Kidney (tissue), 14 donors: ENCODE measurements around the gene LSAMP. TPM values are rescaled to one million over a fixed set of nuclear protein-coding genes. Genes with fewer than 3 reads are reported as not detected.
A peak's percentile ranks its signal among the peaks of the same experiment; 100 is the strongest.

Experiments used
- DNase-seq, 5 donors: peaks; one replicate each; pipeline ENCODE4 v3.0.0-alpha.2; 2013 to 2020
- FAIRE-seq: peaks from 2 replicates; lab custom pipeline; 2012; peaks lifted over from hg19 to GRCh38; lab: Jason Lieb, UNC
- H3K27ac ChIP-seq, 2 donors: one replicate each; pipeline ENCODE4 v1.7.0; 2013; ENCODE audit warnings: low read depth in 2 of 2, low read length in 2 of 2, inconsistent platforms in 1 of 2
- H3K27me3 ChIP-seq: one replicate; pipeline ENCODE4 v1.7.1; 2013; ENCODE audit warnings: low read length, inconsistent platforms; ENCODE audit not compliant: control insufficient read depth, insufficient read depth
- H3K36me3 ChIP-seq, 3 donors: one replicate each; pipeline versions ENCODE4 v1.7.0 to v1.7.1; 2013; ENCODE audit warnings: low read length in 3 of 3, control low read depth in 1 of 3, inconsistent platforms in 1 of 3; ENCODE audit not compliant: insufficient read depth in 3 of 3, control insufficient read depth in 2 of 3
- H3K4me1 ChIP-seq, 3 donors: one replicate each; pipeline versions ENCODE4 v1.7.0 to v1.7.1; 2013; ENCODE audit warnings: low read length in 3 of 3, inconsistent platforms in 1 of 3, low read depth in 1 of 3; ENCODE audit not compliant: control insufficient read depth in 2 of 3, insufficient read depth in 2 of 3
- H3K4me3 ChIP-seq, 3 donors: one replicate each; pipeline versions ENCODE4 v1.7.0 to v1.8.1; 2013; ENCODE audit warnings: low read length in 3 of 3, control low read depth in 1 of 3, inconsistent platforms in 1 of 3
- H3K9ac ChIP-seq, 3 donors: one replicate each; pipeline versions ENCODE4 v1.7.0 to v1.7.1; 2013; ENCODE audit warnings: low read length in 3 of 3, control low read depth in 1 of 3, inconsistent platforms in 1 of 3
- H3K9me3 ChIP-seq, 3 donors: one replicate each; pipeline versions ENCODE4 v1.7.0 to v1.7.1; 2013; ENCODE audit warnings: low read length in 3 of 3, control low read depth in 1 of 3, inconsistent platforms in 1 of 3; ENCODE audit not compliant: control insufficient read depth in 2 of 3, insufficient read depth in 1 of 3
- intact Hi-C: fragments of 100-400 bp; cut with DNase I; formaldehyde crosslinking; loops from one replicate; pipeline ENCODE4 v1.11.1; 2022
- polyA plus RNA-seq: library from polyadenylated mRNA; stranded (reverse); fragments of 350-450 nt; fragmentation: Illumina TruSeq; extraction: RNeasy Lipid Tissue Mini Kit (QIAGEN cat#74804); gene quantifications from one replicate; pipeline ENCODE4 v1.2.3, GENCODE V29; 2014; ENCODE audit warnings: low read depth, low replicate concordance; ENCODE audit not compliant: insufficient read depth
- total RNA-seq: library from RNA; stranded (reverse); fragmentation: NEBNext Ultra II Directional; extraction: Animal tissue kit (Norgen Biotek cat#: 25700); gene quantifications from one replicate; pipeline ENCODE4 v1.2.1, GENCODE V29; 2021
- TF ChIP-seq, protein P1 (sequence below): IDR thresholded peaks from 3 replicates; pipeline ENCODE4 v1.5.1; 2012; ENCODE audit warnings: mild to moderate bottlenecking, moderate library complexity, borderline replicate concordance; ENCODE audit not compliant: insufficient read depth; ENCODE audit errors: extremely low read depth
- donor health status: control.
- donor health status: control.
- donor health status: control.
- donor health status: control.
- donor health status: control.
- donor health status: DM: yes; HTN: yes; CAD: no.
- donor health status: Normal renal cell carcinoma (clear cell type).

The LSAMP gene
- total and polyA plus RNA-seq, 2 donors from 2014 or later, result 1.4 to 3.5 TPM

- DNase-seq, result no peak
- intact Hi-C loops, result no loop called here
- Histone ChIP-seq H3K27ac (no peak overlapping the region), H3K27me3 (no peaks in the 10 kb centered on the region), H3K4me1 (no peaks in the 10 kb centered on the region), H3K9ac (no peak overlapping the region), H3K36me3 (no peaks in the 10 kb centered on the region), H3K4me3 (no peak overlapping the region), H3K9me3 (no peaks in the 10 kb centered on the region)
- TF ChIP-seq, protein P1, sequence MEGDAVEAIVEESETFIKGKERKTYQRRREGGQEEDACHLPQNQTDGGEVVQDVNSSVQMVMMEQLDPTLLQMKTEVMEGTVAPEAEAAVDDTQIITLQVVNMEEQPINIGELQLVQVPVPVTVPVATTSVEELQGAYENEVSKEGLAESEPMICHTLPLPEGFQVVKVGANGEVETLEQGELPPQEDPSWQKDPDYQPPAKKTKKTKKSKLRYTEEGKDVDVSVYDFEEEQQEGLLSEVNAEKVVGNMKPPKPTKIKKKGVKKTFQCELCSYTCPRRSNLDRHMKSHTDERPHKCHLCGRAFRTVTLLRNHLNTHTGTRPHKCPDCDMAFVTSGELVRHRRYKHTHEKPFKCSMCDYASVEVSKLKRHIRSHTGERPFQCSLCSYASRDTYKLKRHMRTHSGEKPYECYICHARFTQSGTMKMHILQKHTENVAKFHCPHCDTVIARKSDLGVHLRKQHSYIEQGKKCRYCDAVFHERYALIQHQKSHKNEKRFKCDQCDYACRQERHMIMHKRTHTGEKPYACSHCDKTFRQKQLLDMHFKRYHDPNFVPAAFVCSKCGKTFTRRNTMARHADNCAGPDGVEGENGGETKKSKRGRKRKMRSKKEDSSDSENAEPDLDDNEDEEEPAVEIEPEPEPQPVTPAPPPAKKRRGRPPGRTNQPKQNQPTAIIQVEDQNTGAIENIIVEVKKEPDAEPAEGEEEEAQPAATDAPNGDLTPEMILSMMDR, result no peak
- no peak for FAIRE-seq
Observed at GRCh38 chr3:116464276-116464798, 19.1 kb upstream of the LSAMP start.

- Histone ChIP-seq H3K27me3 (no peaks in the 10 kb centered on the region), H3K36me3 (no peaks in the 10 kb centered on the region), H3K4me3 (no peak overlapping the region), H3K27ac (no peak overlapping the region), H3K4me1 (no peaks in the 10 kb centered on the region), H3K9me3 (no peaks in the 10 kb centered on the region), H3K9ac (no peak overlapping the region)
- TF ChIP-seq, protein P1, result no peak
- DNase-seq, result peak in 1 of 5 donors; percentile 32
- intact Hi-C loops, result no loop called here
- FAIRE-seq, result no peak
Observed at GRCh38 chr3:116453666-116454346, 8.5 kb upstream of the LSAMP start.

DNA sequence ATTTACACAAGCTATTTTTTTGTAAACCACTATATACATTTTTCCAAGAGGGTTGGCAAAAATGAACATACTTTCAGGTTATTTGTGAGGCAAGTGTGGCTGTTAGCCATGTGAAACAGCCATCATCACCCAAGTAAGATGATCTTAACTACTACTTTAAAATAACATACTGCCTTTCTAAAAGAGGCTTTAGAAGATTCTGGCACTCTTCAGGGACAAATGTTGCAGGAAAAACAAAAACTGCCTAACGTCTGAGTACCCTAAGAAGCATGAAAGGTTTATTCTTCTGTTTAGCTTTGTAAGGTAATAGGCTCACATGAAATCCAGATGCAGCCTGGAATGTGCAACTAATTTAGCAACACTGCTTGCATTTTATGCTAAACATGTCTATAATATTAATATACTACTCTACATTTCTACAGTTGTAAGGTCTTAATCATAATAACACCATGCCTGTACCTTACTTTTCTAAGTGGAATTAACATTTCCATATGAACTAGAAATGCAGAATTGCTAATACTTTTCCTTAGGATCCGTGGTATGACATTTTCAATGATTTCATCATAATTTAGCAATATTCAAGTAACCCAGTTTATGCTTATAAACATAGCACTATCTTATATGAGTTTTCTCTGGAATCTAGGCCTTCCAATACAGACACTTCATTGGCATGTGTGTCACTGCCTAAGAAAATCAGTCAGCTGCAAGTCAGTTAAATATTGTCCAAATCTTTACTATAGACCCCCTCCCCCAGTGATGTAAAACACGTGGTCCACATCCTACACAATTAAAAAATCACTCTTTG lies 4.5 kb upstream of the LSAMP start:
- TF ChIP-seq, protein P1, result no peak
- Histone ChIP-seq H3K9me3 (no peaks in the 10 kb centered on the region), H3K36me3 (no peaks in the 10 kb centered on the region), H3K27me3 (no peaks in the 10 kb centered on the region), H3K4me3 (no peak overlapping the region), H3K27ac (no peak overlapping the region), H3K4me1 (no peaks in the 10 kb centered on the region), H3K9ac (no peak overlapping the region)
- FAIRE-seq (no peak), DNase-seq (peak in 1 of 5 donors; percentile 15)
- intact Hi-C loops, result no loop called here
